HG02973 (cell line): Measurements from ENCODE around the gene GPRIN3.

Experiments used
- ATAC-seq: cut with Tn5 transposase; IDR thresholded peaks from one replicate; pipeline ENCODE4 v1.9.1; 2021; ENCODE audit warnings: moderate library complexity; ENCODE audit not compliant: unreplicated experiment

Gene GPRIN3

DNA sequence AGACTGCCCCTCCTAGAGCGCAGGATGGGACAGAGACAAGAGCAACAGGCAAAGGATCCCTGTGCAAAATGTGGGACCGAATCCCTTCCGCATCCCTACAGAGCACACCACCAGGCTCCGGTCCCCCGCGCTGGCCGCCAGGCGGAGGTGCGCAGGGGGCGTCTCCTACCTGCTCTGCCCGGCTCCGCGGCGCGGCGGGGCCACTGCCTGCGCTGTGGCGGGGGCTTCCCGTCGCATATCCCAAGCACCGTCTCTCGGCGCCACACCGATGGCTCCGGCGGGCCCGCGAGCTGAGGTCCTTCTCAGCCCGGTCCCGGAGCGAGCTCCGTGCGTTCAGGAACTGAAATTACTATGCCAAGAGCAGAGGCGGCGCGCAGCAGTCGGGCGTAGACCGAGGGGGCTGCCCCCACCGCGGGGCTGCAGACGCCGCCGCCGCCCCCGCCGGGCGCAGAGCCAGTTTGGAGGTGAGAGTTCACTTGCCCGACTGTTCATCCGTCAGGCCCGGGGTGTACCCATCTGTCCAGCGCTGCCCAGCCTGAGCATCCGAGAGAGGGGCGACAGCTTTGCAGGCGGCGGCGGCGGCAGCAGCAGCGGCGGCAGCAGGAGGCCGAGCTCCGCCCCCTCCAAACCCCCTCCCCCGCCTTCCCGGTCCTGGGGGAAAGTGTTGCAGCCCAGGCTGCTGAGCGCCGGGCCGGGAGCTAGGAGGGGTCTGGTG is at the start of gene GPRIN3:
Gene GPRIN3 (minus strand): TSS at position 355 of the 715 bp plus-strand sequence. CDS start 57,690 bp downstream, outside the sequence.
- peak; percentile 58 for ATAC-seq

- no peak for ATAC-seq
Observed at GRCh38 chr4:89357340-89357739, 49.7 kb upstream of the GPRIN3 start.

- no peak for ATAC-seq
Observed at GRCh38 chr4:89356086-89356485, 48.5 kb upstream of the GPRIN3 start.

GRCh38 chr4:89353514-89353913 is 45.9 kb upstream of the GPRIN3 start:
- ATAC-seq, result no peak

DNA sequence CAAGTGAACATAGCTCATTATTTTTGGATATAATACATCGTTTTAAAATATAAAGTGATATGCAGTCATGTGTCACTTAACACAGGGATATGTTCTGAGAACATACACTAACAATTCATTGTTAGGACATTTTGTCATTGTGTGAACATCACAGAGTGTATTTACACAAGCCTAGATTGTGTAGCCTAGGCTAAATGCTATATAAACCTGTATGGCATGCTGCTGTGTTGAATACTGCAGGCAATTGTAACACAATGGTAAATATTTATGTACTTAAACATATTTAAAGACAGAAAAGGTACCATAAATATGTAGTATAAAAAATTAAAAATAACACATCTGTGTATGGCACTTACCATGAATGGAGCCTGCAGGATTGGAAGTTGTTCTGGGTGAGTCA is 44.9 kb upstream of the GPRIN3 start:
- no peak for ATAC-seq

DNA sequence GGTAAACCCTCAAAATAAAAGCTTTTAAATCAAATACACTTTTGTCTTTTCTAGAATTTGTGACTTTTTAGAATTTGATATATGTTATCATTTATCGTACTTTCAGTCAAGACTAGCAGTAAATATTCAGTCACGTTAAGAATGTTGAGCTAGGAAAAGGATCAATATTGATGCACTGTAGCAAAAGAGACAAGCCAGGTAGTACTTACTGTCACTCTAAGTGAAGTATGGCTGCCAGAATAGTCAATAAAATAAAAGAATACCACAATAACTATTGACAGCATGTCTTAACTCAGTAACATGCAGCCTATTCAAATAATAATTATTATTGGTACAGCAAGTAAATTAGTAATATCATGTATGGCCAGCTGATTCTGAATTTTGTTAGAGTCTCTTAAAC is 43.6 kb upstream of the GPRIN3 start:
- no peak for ATAC-seq

GRCh38 chr4:89347363-89348025 is 39.9 kb upstream of the GPRIN3 start:
- ATAC-seq, result no peak

- ATAC-seq, result no peak
Observed at GRCh38 chr4:89344571-89344970, 37.0 kb upstream of the GPRIN3 start.

DNA sequence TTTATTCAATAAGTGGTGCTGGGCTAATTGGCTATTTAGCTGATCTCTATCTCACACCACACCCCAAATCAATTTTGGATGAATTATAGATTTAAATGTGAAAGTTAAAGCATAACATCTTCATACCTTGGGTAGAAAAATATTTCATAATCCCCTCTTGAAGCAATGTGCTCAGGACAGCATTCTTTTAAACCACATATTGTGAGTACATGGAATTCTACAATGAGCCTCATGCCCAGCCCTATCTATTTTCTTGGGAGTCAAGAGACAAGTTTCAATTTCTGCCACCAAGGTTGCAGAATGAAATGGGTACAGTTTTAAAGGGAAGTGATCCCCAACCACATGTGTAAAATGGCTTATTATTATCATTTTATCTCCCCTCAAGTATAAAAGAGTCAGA is 30.6 kb upstream of the GPRIN3 start:
- no peak for ATAC-seq

- no peak for ATAC-seq
Observed at GRCh38 chr4:89337681-89338080, 30.1 kb upstream of the GPRIN3 start.

DNA sequence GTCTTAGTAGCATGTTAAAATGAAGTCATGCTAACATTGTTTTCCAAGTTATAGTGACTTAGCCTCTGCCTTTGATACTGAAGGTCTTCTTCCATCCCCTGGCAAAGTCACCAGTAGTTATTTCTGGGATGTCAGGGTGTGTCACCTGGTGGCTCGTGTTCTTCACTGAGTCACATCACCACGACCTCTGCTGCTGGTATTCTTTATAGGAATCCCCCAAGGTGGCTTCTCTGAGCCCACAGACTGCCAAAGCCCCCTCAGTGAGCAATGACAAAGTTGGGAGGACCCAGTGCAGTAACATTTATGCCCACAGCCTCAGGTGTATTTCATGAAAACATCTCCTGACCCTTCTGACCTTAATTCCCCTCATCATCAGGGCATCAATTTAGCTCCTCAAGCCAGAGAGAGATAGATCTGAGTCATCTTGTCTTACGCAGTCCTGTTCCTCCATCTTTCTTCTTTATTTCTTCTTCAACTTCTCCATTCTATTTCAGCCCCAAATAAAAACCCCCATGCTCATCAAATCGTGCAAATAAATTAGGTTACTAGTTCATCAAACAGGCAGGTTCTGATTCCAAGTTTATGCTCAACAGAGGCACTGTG is 29.3 kb upstream of the GPRIN3 start:
- no peak for ATAC-seq

DNA sequence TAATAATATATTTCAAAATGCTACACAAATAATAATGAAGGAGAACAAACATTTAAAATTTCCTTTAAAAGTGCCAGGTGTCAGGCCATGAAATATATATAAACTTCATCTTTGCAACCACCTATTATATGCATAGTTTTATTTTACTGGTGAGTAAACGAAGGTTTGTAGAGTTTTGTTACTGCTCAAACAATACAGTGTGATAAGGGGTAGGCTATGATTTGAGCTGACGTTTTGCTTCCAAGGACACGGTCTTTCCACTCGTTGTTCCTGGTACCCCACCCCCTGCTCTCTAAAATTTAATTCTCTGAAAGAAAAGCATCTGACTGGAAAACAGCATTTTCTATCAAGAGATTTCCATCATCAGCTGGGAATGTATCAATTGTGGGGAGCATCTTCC is 27.2 kb upstream of the GPRIN3 start:
- no peak for ATAC-seq

- no peak for ATAC-seq
Observed at GRCh38 chr4:89334311-89334710, 26.7 kb upstream of the GPRIN3 start.

- no peak for ATAC-seq
Observed at GRCh38 chr4:89331686-89332544, 24.3 kb upstream of the GPRIN3 start.

DNA sequence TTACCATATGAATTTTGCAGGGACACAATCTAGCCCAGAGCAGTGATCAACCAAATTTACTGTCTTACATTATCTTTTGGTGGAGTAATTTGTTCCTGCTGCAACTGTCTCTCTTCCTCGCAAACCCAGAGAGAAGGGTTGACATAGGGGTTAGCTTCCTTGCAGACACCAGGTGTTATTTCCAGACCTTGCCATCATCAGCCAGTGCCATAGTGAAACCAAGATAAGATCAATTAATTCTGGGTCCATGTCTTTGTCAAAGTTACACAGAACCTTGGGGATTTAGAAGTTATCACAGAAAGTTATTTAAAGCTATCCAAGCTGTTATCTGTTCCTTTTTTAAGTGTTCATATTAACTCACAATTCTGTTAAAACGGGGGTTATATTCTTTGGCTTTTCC is 23.6 kb upstream of the GPRIN3 start:
- no peak for ATAC-seq

DNA sequence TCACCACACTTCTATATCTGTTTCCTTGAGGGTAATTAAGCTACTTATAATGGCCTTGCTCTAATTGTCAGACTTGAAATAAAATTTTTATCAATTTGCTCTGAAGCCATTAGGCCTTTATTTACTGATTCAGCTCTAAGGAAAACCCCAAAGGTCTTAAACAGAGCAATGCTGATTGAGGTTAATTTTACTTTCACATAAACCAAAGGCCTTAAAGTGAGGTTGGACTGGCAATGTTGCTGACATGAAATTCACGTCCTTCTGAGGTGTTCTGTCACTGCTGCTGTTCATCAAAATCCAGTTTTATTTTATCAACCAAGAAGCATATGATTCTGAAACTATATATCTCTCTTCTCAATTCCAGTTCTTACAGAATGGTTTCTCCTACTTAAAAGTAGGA is 21.7 kb upstream of the GPRIN3 start:
- no peak for ATAC-seq

- peak; percentile 91 for ATAC-seq
Observed at GRCh38 chr4:89324671-89325070, 17.1 kb upstream of the GPRIN3 start.

DNA sequence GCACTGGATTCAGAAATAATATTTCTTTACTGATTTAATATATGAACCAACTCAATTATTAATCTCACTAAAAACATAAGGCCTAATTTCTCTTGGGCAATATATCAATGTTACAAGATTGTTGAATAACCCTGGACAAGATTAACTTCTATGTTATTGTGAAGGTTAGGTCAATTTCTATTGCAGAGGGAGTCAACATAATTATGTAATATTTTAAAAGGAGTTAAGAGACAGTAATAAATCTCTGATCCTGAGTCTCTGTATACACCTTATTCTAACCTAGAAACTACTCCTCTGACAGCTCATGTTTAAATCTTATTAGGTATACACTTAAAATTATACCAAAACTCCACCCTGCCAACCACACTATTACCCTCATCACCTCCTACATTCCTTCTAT is 15.1 kb upstream of the GPRIN3 start:
- ATAC-seq, result no peak

- ATAC-seq, result no peak
Observed at GRCh38 chr4:89319756-89320155, 12.2 kb upstream of the GPRIN3 start.

- no peak for ATAC-seq
Observed at GRCh38 chr4:89316931-89317366, 9.3 kb upstream of the GPRIN3 start.

- ATAC-seq, result no peak
Observed at GRCh38 chr4:89316211-89316610, 8.6 kb upstream of the GPRIN3 start.
